ENCODE measurements around the gene FOXP1. TPM values are rescaled to one million over a fixed set of nuclear protein-coding genes. Genes with fewer than 3 reads are reported as not detected.

FOXP1 gene
- total RNA-seq, 2 experiments from 2014 or later: 108 to 153 TPM

GRCh38 chr3:71451812-71452211 lies 131.7 kb downstream of the FOXP1 start:
- no peak for DNase-seq
- POLR2A ChIA-PET: interaction anchor here (1.2 kb wide), 1 partner anchor 91 kb away, joined by 4 read pairs; no protein-coding TSS in a partner anchor

GRCh38 chr3:71451060-71451459 lies 132.5 kb downstream of the FOXP1 start:
- ChIA-PET POLR2A (no interaction called here), CTCF (interaction anchor here (0.9 to 1.0 kb wide), 2 partner anchors 10 to 132 kb away, joined by 3 read pairs; no protein-coding TSS in a partner anchor)
- no peaks in the 10 kb centered on the region for H3K9me3 Mint-ChIP-seq (ENCODE audit: low read depth)
- H3K36me3 Mint-ChIP-seq (ENCODE audit: low read depth): peaks cover 3% of the 10 kb centered on the region
- DNase-seq (no peak), ATAC-seq (no peak)
- peak overlapping the region; percentile 50 for H3K4me3 Mint-ChIP-seq
- H3K27me3 Mint-ChIP-seq: no peaks in the 10 kb centered on the region
- H3K4me1 Mint-ChIP-seq: peaks cover 94% of the 10 kb centered on the region
- intact Hi-C loops (cut with DNase I, micrococcal nuclease): no loop called here
- peak overlapping the region; percentile 92 for H3K27ac Mint-ChIP-seq

More at GRCh38 chr3:71451812-71452211, 131.7 kb downstream of the FOXP1 start:
- Mint-ChIP-seq H3K27ac (peak overlapping the region; percentile 92), H3K4me1 (peaks cover 94% of the 10 kb centered on the region), H3K4me3 (peak overlapping the region; percentile 50), H3K27me3 (no peaks in the 10 kb centered on the region), H3K9me3 (ENCODE audit: low read depth) (no peaks in the 10 kb centered on the region), H3K36me3 (ENCODE audit: low read depth) (peaks cover 3% of the 10 kb centered on the region)
- intact Hi-C loops (cut with DNase I, micrococcal nuclease): no loop called here
- CTCF ChIA-PET: interaction anchor here (0.8 to 2.1 kb wide), 4 partner anchors 8 to 330 kb away, joined by 3 to 7 read pairs (median 4); no protein-coding TSS in a partner anchor
- no peak for ATAC-seq

- ChIA-PET POLR2A (interaction anchor here (1.1 kb wide), 1 partner anchor 46 kb away, joined by 3 read pairs; no protein-coding TSS in a partner anchor), CTCF (interaction anchor here (0.6 to 0.9 kb wide), 3 partner anchors 9 to 27 kb away, joined by 3 read pairs; no protein-coding TSS in a partner anchor)
- peak overlapping the region; percentile 52 for H3K27ac Mint-ChIP-seq
- no peak for ATAC-seq
- no peak for DNase-seq
- intact Hi-C loops (cut with DNase I, micrococcal nuclease): no loop called here
- no peak overlapping the region for H3K4me3 Mint-ChIP-seq
- no peaks in the 10 kb centered on the region for H3K9me3 Mint-ChIP-seq (ENCODE audit: low read depth)
- H3K27me3 Mint-ChIP-seq: no peaks in the 10 kb centered on the region
- H3K4me1 Mint-ChIP-seq: peaks cover 92% of the 10 kb centered on the region
- H3K36me3 Mint-ChIP-seq (ENCODE audit: low read depth): peaks cover 5% of the 10 kb centered on the region
Observed at GRCh38 chr3:71450162-71450561, 133.4 kb downstream of the FOXP1 start.

GRCh38 chr3:71447803-71448202 lies 135.7 kb downstream of the FOXP1 start:
- CTCF ChIA-PET: interaction anchor here (0.6 to 1.5 kb wide), 3 partner anchors 12 to 48 kb away, joined by 3 to 7 read pairs (median 3); no protein-coding TSS in a partner anchor
- Mint-ChIP-seq H3K9me3 (ENCODE audit: low read depth) (no peaks in the 10 kb centered on the region), H3K27ac (peak overlapping the region; percentile 84), H3K27me3 (no peaks in the 10 kb centered on the region), H3K4me1 (peaks cover 96% of the 10 kb centered on the region), H3K4me3 (peak overlapping the region; percentile 32), H3K36me3 (ENCODE audit: low read depth) (peaks cover 9% of the 10 kb centered on the region)
- DNase-seq: no peak
- peak; percentile 71 for ATAC-seq
- POLR2A ChIA-PET: interaction anchor here (0.6 kb wide), 1 partner anchor 138 kb away, joined by 4 read pairs; no protein-coding TSS in a partner anchor
- intact Hi-C loops (cut with DNase I, micrococcal nuclease): loop anchor here in 1 of 2 experiments (2.0 kb wide), 1 partner anchor 31 kb away; no protein-coding TSS in a partner anchor

- POLR2A ChIA-PET: interaction anchor here (0.7 kb wide), 1 partner anchor 14 kb away, joined by 5 read pairs; no protein-coding TSS in a partner anchor
Observed at GRCh38 chr3:71447197-71447596, 136.3 kb downstream of the FOXP1 start.

GRCh38 chr3:71446734-71447133 lies 136.8 kb downstream of the FOXP1 start:
- ChIA-PET CTCF (interaction anchor here (0.8 to 1.5 kb wide), 2 partner anchors 13 to 42 kb away, joined by 4 to 7 read pairs; no protein-coding TSS in a partner anchor), POLR2A (interaction anchor here (0.7 kb wide), 1 partner anchor 14 kb away, joined by 5 read pairs; no protein-coding TSS in a partner anchor)
- peaks cover 95% of the 10 kb centered on the region for H3K4me1 Mint-ChIP-seq

More at GRCh38 chr3:71447197-71447596, 136.3 kb downstream of the FOXP1 start:
- no peaks in the 10 kb centered on the region for H3K27me3 Mint-ChIP-seq
- H3K27ac Mint-ChIP-seq: peak overlapping the region; percentile 89
- DNase-seq (no peak), ATAC-seq (peak; percentile 27)
- no peaks in the 10 kb centered on the region for H3K9me3 Mint-ChIP-seq (ENCODE audit: low read depth)
- peaks cover 95% of the 10 kb centered on the region for H3K4me1 Mint-ChIP-seq
- intact Hi-C loops (cut with DNase I, micrococcal nuclease): loop anchor here in 1 of 2 experiments (2.0 kb wide), 1 partner anchor 32 kb away; no protein-coding TSS in a partner anchor
- H3K36me3 Mint-ChIP-seq (ENCODE audit: low read depth): peaks cover 9% of the 10 kb centered on the region
- CTCF ChIA-PET: interaction anchor here (1.0 to 1.5 kb wide), 2 partner anchors 13 to 29 kb away, joined by 3 to 7 read pairs; no protein-coding TSS in a partner anchor
- H3K4me3 Mint-ChIP-seq: no peak overlapping the region

GRCh38 chr3:71446260-71446659 lies 137.3 kb downstream of the FOXP1 start:
- DNase-seq (no peak), ATAC-seq (no peak)
- Mint-ChIP-seq H3K36me3 (ENCODE audit: low read depth) (peaks cover 9% of the 10 kb centered on the region), H3K27me3 (no peaks in the 10 kb centered on the region), H3K4me1 (peaks cover 96% of the 10 kb centered on the region), H3K4me3 (no peak overlapping the region), H3K27ac (peak overlapping the region; percentile 68), H3K9me3 (ENCODE audit: low read depth) (no peaks in the 10 kb centered on the region)
- ChIA-PET CTCF (interaction anchor here (0.5 to 3.1 kb wide), 4 partner anchors 13 to 96 kb away, joined by 3 to 12 read pairs (median 4); no protein-coding TSS in a partner anchor), POLR2A (no interaction called here)
- intact Hi-C loops (cut with DNase I, micrococcal nuclease): loop anchor here in 1 of 2 experiments (2.0 kb wide), 1 partner anchor 33 kb away; no protein-coding TSS in a partner anchor

More at GRCh38 chr3:71446734-71447133, 136.8 kb downstream of the FOXP1 start:
- Mint-ChIP-seq H3K27me3 (no peaks in the 10 kb centered on the region), H3K4me3 (no peak overlapping the region), H3K9me3 (ENCODE audit: low read depth) (no peaks in the 10 kb centered on the region), H3K36me3 (ENCODE audit: low read depth) (peaks cover 9% of the 10 kb centered on the region), H3K27ac (peak overlapping the region; percentile 89)
- intact Hi-C loops (cut with DNase I, micrococcal nuclease): loop anchor here in 1 of 2 experiments (2.0 kb wide), 1 partner anchor 32 kb away; no protein-coding TSS in a partner anchor
- DNase-seq: no peak
- no peak for ATAC-seq

- intact Hi-C loops (cut with DNase I, micrococcal nuclease): loop anchor here (1.0 to 5.0 kb wide), 4 partner anchors 16 to 137 kb away; partner anchors contain the start of gene FOXP1 (in 1 of the 2)
Observed at GRCh38 chr3:71444861-71445259, 138.7 kb downstream of the FOXP1 start.

GRCh38 chr3:71444028-71444860 lies 139.3 kb downstream of the FOXP1 start:
- ChIA-PET CTCF (interaction anchor here (0.6 to 3.1 kb wide), 10 partner anchors 8 to 137 kb away, joined by 3 to 12 read pairs (median 4); no protein-coding TSS in a partner anchor), POLR2A (interaction anchor here (0.5 to 1.0 kb wide), 2 partner anchors 15 to 25 kb away, joined by 3 to 4 read pairs; no protein-coding TSS in a partner anchor)
- DNase-seq (peak; percentile 76), ATAC-seq (peak; percentile 59)
- Mint-ChIP-seq H3K4me1 (peaks cover 97% of the 10 kb centered on the region), H3K9me3 (ENCODE audit: low read depth) (no peaks in the 10 kb centered on the region), H3K36me3 (ENCODE audit: low read depth) (peaks cover 10% of the 10 kb centered on the region), H3K27ac (peak overlapping the region; percentile 96), H3K4me3 (peak overlapping the region; percentile 57), H3K27me3 (no peaks in the 10 kb centered on the region)
- intact Hi-C loops (cut with DNase I, micrococcal nuclease): loop anchor here (1.0 to 5.0 kb wide), 4 partner anchors 17 to 138 kb away; partner anchors contain the start of gene FOXP1 (in 1 of the 2)

More at GRCh38 chr3:71444861-71445259, 138.7 kb downstream of the FOXP1 start:
- POLR2A ChIA-PET: interaction anchor here (0.9 to 1.0 kb wide), 2 partner anchors 16 to 26 kb away, joined by 3 to 5 read pairs; no protein-coding TSS in a partner anchor
- CTCF ChIA-PET: interaction anchor here (0.8 to 3.1 kb wide), 5 partner anchors 10 to 137 kb away, joined by 3 to 12 read pairs (median 4); no protein-coding TSS in a partner anchor
- Mint-ChIP-seq H3K4me3 (peak overlapping the region; percentile 57), H3K4me1 (peaks cover 97% of the 10 kb centered on the region), H3K27ac (peak overlapping the region; percentile 96), H3K9me3 (ENCODE audit: low read depth) (no peaks in the 10 kb centered on the region), H3K36me3 (ENCODE audit: low read depth) (peaks cover 10% of the 10 kb centered on the region), H3K27me3 (no peaks in the 10 kb centered on the region)
- no peak for ATAC-seq
- DNase-seq: no peak

- H3K27ac Mint-ChIP-seq: peak overlapping the region; percentile 96
- no peaks in the 10 kb centered on the region for H3K9me3 Mint-ChIP-seq (ENCODE audit: low read depth)
- intact Hi-C loops (cut with DNase I, micrococcal nuclease): loop anchor here (5.0 kb wide), 2 partner anchors 51 to 139 kb away; partner anchors contain the start of gene FOXP1 (in 1 of the 2)
- ATAC-seq (no peak), DNase-seq (no peak)
- H3K4me3 Mint-ChIP-seq: peak overlapping the region; percentile 16
- CTCF ChIA-PET: interaction anchor here (0.7 to 3.1 kb wide), 9 partner anchors 9 to 143 kb away, joined by 3 to 12 read pairs (median 4); no protein-coding TSS in a partner anchor
- H3K36me3 Mint-ChIP-seq (ENCODE audit: low read depth): peaks cover 13% of the 10 kb centered on the region
- POLR2A ChIA-PET: interaction anchor here (0.5 to 0.6 kb wide), 2 partner anchors 16 to 36 kb away, joined by 4 read pairs; no protein-coding TSS in a partner anchor
- no peaks in the 10 kb centered on the region for H3K27me3 Mint-ChIP-seq
- peaks cover 97% of the 10 kb centered on the region for H3K4me1 Mint-ChIP-seq
Observed at GRCh38 chr3:71443332-71443731, 140.2 kb downstream of the FOXP1 start.

Measured in activated CD4-positive, alpha-beta T cell treated with anti-CD3 and anti-CD28 coated beads for 36 hours (primary cell).